DMS153 treated with DMSO at 0.1 percent for 48 hours (cell line): ENCODE data around the gene SMIM32.

Source experiments
- DNase-seq: peaks from one replicate; lab custom pipeline; 2025; ENCODE audit not compliant: unreplicated experiment; lab: John Stamatoyannopoulos, UW

SMIM32 gene

GRCh38 chr5:136208916-136209315, 16.0 kb upstream of the SMIM32 start:
- no peak for DNase-seq

- DNase-seq, result no peak
Measured at GRCh38 chr5:136207631-136208030, 14.7 kb upstream of the SMIM32 start.

GRCh38 chr5:136206361-136206760, 13.4 kb upstream of the SMIM32 start:
- DNase-seq, result no peak

- no peak for DNase-seq
Measured at GRCh38 chr5:136205941-136206340, 13.0 kb upstream of the SMIM32 start.

- no peak for DNase-seq
Measured at GRCh38 chr5:136205061-136205702, 12.2 kb upstream of the SMIM32 start.

- DNase-seq, result no peak
Measured at GRCh38 chr5:136203303-136203922, 10.5 kb upstream of the SMIM32 start.

- no peak for DNase-seq
Measured at GRCh38 chr5:136202469-136203205, 9.7 kb upstream of the SMIM32 start.

- no peak for DNase-seq
Measured at GRCh38 chr5:136201870-136202269, 8.9 kb upstream of the SMIM32 start.

- DNase-seq, result no peak
Measured at GRCh38 chr5:136200761-136201160, 7.8 kb upstream of the SMIM32 start.

GRCh38 chr5:136200130-136200529, 7.2 kb upstream of the SMIM32 start:
- no peak for DNase-seq

- no peak for DNase-seq
Measured at GRCh38 chr5:136199408-136199807, 6.4 kb upstream of the SMIM32 start.

GRCh38 chr5:136198453-136198852, 5.5 kb upstream of the SMIM32 start:
- DNase-seq, result no peak

GRCh38 chr5:136197462-136198142, 4.6 kb upstream of the SMIM32 start:
- DNase-seq, result no peak

- DNase-seq, result no peak
Measured at GRCh38 chr5:136195971-136196820, 3.2 kb upstream of the SMIM32 start.

- no peak for DNase-seq
Measured at GRCh38 chr5:136194576-136194975, 1.6 kb upstream of the SMIM32 start.

- DNase-seq, result no peak
Measured at GRCh38 chr5:136193322-136193935, 467 bp upstream of the SMIM32 start.

GRCh38 chr5:136192015-136192525, 892 bp downstream of the SMIM32 start:
- no peak for DNase-seq

- DNase-seq, result no peak
Measured at GRCh38 chr5:136191304-136192014, 1.5 kb downstream of the SMIM32 start.

GRCh38 chr5:136190904-136191303, 2.1 kb downstream of the SMIM32 start:
- no peak for DNase-seq
